SH-SY5Y (cell line): ENCODE measurements around the gene NUP58.

ENCODE experiments used
- GATA2 ChIP-seq: IDR thresholded peaks from 2 replicates; pipeline ENCODE4 v1.6.1; 2011; ENCODE audit warnings: mild to moderate bottlenecking, low read depth, low read length
- GATA3 ChIP-seq: IDR thresholded peaks from 2 replicates; pipeline ENCODE4 v1.6.1; 2011; ENCODE audit warnings: low read depth, mild to moderate bottlenecking, low read length, moderate library complexity

GRCh38 chr13:25371158-25371874 lies 69.9 kb downstream of the NUP58 start:
- TF ChIP-seq GATA2 = no peak
- no peak for TF ChIP-seq GATA3
